NB4 (cell line): ENCODE results near the gene BPTF.
"Not testable (repeated sequence)": the region's sequence is repeated elsewhere in the genome, so short reads cannot be mapped to it uniquely, and the experiment has no call there.

ENCODE experiments used
- DNase-seq: peaks from one replicate; pipeline ENCODE4 v3.0.0; 2010; ENCODE audit warnings: low read depth
- H3K4me3 ChIP-seq: one replicate; pipeline ENCODE4 v1.5.1; 2011; ENCODE audit warnings: mild to moderate bottlenecking, low read depth, low read length, moderate library complexity
- MYC ChIP-seq: IDR thresholded peaks from 2 replicates; pipeline ENCODE4 v1.6.1; 2011; ENCODE audit warnings: low read depth, low read length
- POLR2A ChIP-seq: IDR thresholded peaks from 2 replicates; pipeline ENCODE4 v1.6.1; 2011; ENCODE audit warnings: mild to moderate bottlenecking; ENCODE audit not compliant: insufficient read length; ENCODE audit errors: extremely low read depth
- TF ChIP-seq, protein P1 (sequence below): IDR thresholded peaks from 2 replicates; pipeline ENCODE4 v1.6.1; 2011; ENCODE audit warnings: low read depth, low read length
- TF ChIP-seq, protein P2 (sequence below): IDR thresholded peaks from one replicate; pipeline ENCODE4 v1.5.1; 2012; ENCODE audit warnings: low read depth, low read length

The BPTF gene

GRCh38 chr17:67911059-67911782 lies 85.9 kb downstream of the BPTF start:
- DNase-seq = no peak
- no peak overlapping the region for H3K4me3 ChIP-seq
- TF ChIP-seq MYC = no peak
- TF ChIP-seq, protein P1, sequence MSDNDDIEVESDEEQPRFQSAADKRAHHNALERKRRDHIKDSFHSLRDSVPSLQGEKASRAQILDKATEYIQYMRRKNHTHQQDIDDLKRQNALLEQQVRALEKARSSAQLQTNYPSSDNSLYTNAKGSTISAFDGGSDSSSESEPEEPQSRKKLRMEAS = no peak
- no peak for TF ChIP-seq POLR2A
- TF ChIP-seq, protein P2, sequence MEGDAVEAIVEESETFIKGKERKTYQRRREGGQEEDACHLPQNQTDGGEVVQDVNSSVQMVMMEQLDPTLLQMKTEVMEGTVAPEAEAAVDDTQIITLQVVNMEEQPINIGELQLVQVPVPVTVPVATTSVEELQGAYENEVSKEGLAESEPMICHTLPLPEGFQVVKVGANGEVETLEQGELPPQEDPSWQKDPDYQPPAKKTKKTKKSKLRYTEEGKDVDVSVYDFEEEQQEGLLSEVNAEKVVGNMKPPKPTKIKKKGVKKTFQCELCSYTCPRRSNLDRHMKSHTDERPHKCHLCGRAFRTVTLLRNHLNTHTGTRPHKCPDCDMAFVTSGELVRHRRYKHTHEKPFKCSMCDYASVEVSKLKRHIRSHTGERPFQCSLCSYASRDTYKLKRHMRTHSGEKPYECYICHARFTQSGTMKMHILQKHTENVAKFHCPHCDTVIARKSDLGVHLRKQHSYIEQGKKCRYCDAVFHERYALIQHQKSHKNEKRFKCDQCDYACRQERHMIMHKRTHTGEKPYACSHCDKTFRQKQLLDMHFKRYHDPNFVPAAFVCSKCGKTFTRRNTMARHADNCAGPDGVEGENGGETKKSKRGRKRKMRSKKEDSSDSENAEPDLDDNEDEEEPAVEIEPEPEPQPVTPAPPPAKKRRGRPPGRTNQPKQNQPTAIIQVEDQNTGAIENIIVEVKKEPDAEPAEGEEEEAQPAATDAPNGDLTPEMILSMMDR = no peak

- no peak for DNase-seq
- TF ChIP-seq, protein P2 = no peak
- TF ChIP-seq, protein P1 = no peak
- TF ChIP-seq POLR2A = no peak
- TF ChIP-seq MYC = no peak
- no peak overlapping the region for H3K4me3 ChIP-seq
These were observed 86.8 kb downstream of the BPTF start for GRCh38 chr17:67912088-67912487.

- no peak for DNase-seq
- TF ChIP-seq, protein P2 = no peak
- TF ChIP-seq, protein P1 = no peak
- TF ChIP-seq MYC (no peak), POLR2A (no peak)
- no peak overlapping the region for H3K4me3 ChIP-seq
These were observed 87.4 kb downstream of the BPTF start for GRCh38 chr17:67912656-67913055.

- no peak for DNase-seq
- no peak overlapping the region for H3K4me3 ChIP-seq
- TF ChIP-seq, protein P2 = no peak
- TF ChIP-seq, protein P1 = no peak
- no peak for TF ChIP-seq POLR2A
These were observed 94.9 kb downstream of the BPTF start for GRCh38 chr17:67920212-67920611.

DNA sequence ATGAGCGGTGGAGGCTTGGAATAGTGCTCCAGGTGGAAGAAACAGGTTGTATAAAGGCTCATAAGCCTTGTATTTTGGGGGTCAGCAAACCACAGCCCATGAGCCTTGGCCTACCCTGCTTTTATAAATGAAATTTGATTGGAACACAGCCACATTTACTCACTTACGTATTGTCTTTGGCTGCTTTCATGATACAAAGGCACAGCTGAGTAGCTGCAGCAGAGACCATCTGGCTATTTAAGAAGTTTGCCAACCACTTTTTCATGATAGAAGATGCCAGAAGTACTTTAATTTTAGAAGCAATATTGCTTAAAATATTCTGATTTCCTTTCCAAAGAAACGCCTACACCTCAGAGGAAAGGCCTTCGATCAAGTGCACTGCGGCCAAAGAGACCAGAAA lies 97.2 kb downstream of the BPTF start:
- no peak overlapping the region for H3K4me3 ChIP-seq
- TF ChIP-seq, protein P1 = no peak
- TF ChIP-seq POLR2A = no peak
- TF ChIP-seq, protein P2 = no peak
- TF ChIP-seq MYC = no peak
- no peak for DNase-seq

DNA sequence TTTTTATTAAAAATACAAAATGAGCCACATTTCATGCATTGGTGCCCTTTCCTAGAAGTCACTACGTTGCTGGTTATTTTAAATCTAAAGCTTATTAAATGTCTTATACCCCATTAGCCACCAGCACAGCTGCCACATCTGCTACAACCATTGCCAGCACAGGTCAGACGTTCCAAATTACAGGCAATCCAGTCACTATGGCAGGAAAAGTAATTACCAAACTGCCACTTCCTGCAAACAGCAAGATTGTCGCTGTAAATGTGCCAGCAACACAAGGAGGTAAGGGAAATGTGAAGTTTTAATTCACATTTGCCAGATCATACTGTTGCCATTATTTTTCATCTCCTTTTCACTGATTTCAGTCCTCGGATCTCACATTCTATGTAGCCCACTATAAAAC lies 103.5 kb downstream of the BPTF start:
- H3K4me3 ChIP-seq, DNase-seq: not testable (repeated sequence)
